ENCODE results near the gene KRTAP5-4. TPM values are rescaled to one million over a fixed set of nuclear protein-coding genes. Genes with fewer than 3 reads are reported as not detected.

KRTAP5-4 gene
- total and polyA plus RNA-seq, 2 donors (not counting 3 experiments of a cell fraction or from before 2014, with no cell fraction given), result not detected

GRCh38 chr11:1636291-1636950, 14.5 kb upstream of the KRTAP5-4 start:
- H3K9ac ChIP-seq (replicated peaks; ENCODE audit: extremely low read depth, insufficient read depth, low read length), result no peak overlapping the region
- no peaks in the 10 kb centered on the region for H3K9me3 ChIP-seq (replicated peaks; ENCODE audit: control insufficient read depth, insufficient read depth, low read length)
- no peak overlapping the region for H2AFZ ChIP-seq (ENCODE audit: low read depth, low read length)
- no peaks in the 10 kb centered on the region for H3K36me3 ChIP-seq (ENCODE audit: control insufficient read depth in 2 of 2, extremely low read depth in 1 of 2, insufficient read depth in 2 of 2, low read length in 2 of 2)
- no peaks in the 10 kb centered on the region for H3K9me1 ChIP-seq (replicated peaks; ENCODE audit: control insufficient read depth, extremely low read depth, insufficient read depth, low read length)
- no peak for TF ChIP-seq FOS (IDR thresholded peaks at IDR 0.05; ENCODE audit: borderline replicate concordance, insufficient read depth, low read length)
- TF ChIP-seq MYC (IDR thresholded peaks at IDR 0.05; ENCODE audit: low read depth, low read length), result no peak
- TF ChIP-seq POLR2A (IDR thresholded peaks at IDR 0.05; ENCODE audit: low read depth, low read length), result no peak
- TF ChIP-seq POLR2AphosphoS5 (IDR thresholded peaks at IDR 0.05; ENCODE audit: insufficient read depth, low read depth, low read length), result no peak
- TF ChIP-seq EZH2 (IDR thresholded peaks at IDR 0.05; ENCODE audit: borderline replicate concordance, low read depth, low read length, severe bottlenecking), result no peak
- no peak for TF ChIP-seq GATA2 (IDR thresholded peaks at IDR 0.05; ENCODE audit: insufficient read depth, insufficient read length, low read depth, low read length)
- no peak for TF ChIP-seq CTCF (IDR thresholded peaks at IDR 0.05; ENCODE audit: extremely low read depth in 1 of 2, insufficient read depth in 1 of 2, low read depth in 1 of 2, low read length in 2 of 2)
- no peak for TF ChIP-seq JUN (IDR thresholded peaks at IDR 0.05; ENCODE audit: borderline replicate concordance, insufficient read depth, insufficient read length, low read depth)
- TF ChIP-seq MAX (IDR thresholded peaks at IDR 0.05; ENCODE audit: insufficient read depth, insufficient read length), result no peak
- no peak for DNase-seq (ENCODE audit: low read depth, low spot score)
- peaks cover 11% of the 10 kb centered on the region for H3K4me1 ChIP-seq (ENCODE audit: control insufficient read depth, extremely low read depth, insufficient read depth, low read length)
- no peak for FAIRE-seq
- ChIA-PET POLR2A (no interaction called here), CTCF (no interaction called here)
- peaks cover 3% of the 10 kb centered on the region in 2 experiments for H3K27me3 ChIP-seq (ENCODE audit: control insufficient read depth in 2 of 2, insufficient read depth in 2 of 2, low read length in 2 of 2)
- dilution Hi-C loops (cut with MboI; ENCODE audit: extremely low pct_ligation_motif_present, low sequenced_read_pairs) (no loop called here), intact Hi-C loops (cut with micrococcal nuclease) (loop anchor here (5.0 kb wide), 1 partner anchor 49 kb away; the partner anchor contains the start of gene KRTAP5-1)
- no peaks in the 10 kb centered on the region for H4K20me1 ChIP-seq (replicated peaks; ENCODE audit: control insufficient read depth, extremely low read depth, insufficient read depth, low read length)
- H3K27ac ChIP-seq (ENCODE audit: insufficient read depth, low read depth, low read length), result no peak overlapping the region
- no TSS peak for BruUV-seq (replicated peaks)
- no peak overlapping the region for H3K4me3 ChIP-seq (replicated peaks in 1 of 3; ENCODE audit: insufficient read depth in 1 of 3, low read depth in 1 of 3, low read length in 3 of 3)
- no peaks in the 10 kb centered on the region for H3K79me2 ChIP-seq (ENCODE audit: control insufficient read depth, insufficient read depth, low read length)
- H3K4me2 ChIP-seq (ENCODE audit: insufficient read depth, low read length), result no peak overlapping the region

All from endothelial cell of umbilical vein (primary cell).